HEK293 (cell line): Measurements from ENCODE around the gene SLC37A4.

ENCODE experiments used
- CTCF ChIA-PET: fragments of 350-600 bp; formaldehyde crosslinking; extraction: SDS; loops from one replicate; lab custom pipeline; 2021; ENCODE audit warnings: antibody characterized with exemption; lab: Yijun Ruan, JAX
- POLR2A ChIA-PET: fragments of 300-600 bp; formaldehyde crosslinking; extraction: SDS; loops from one replicate; lab custom pipeline; 2020; ENCODE audit warnings: antibody characterized with exemption, inconsistent platforms; lab: Yijun Ruan, JAX
- H3K27ac ChIP-seq: fragments of 200-500 bp; sonication (Bioruptor generic); 2 replicates; pipeline ENCODE4 v1.5.1; 2014; ENCODE audit warnings: low read depth, low read length, control low read depth, inconsistent platforms; ENCODE audit errors: extremely low read depth
- H3K36me3 ChIP-seq, 2 experiments: fragments of 200-500 bp in 1 of 2; sonication (Bioruptor generic) in 1 of 2; 1 replicate in 1 of 2; 2 replicates in 1 of 2; pipeline ENCODE4 v1.5.1; 2014 to 2017; ENCODE audit warnings: inconsistent platforms in 2 of 2, low read length in 2 of 2; ENCODE audit not compliant: control insufficient read depth in 2 of 2, insufficient read depth in 1 of 2
- H3K4me1 ChIP-seq: fragments of 200-500 bp; sonication (Bioruptor generic); 2 replicates; pipeline ENCODE4 v1.5.1; 2014; ENCODE audit warnings: mild to moderate bottlenecking, low read length, inconsistent platforms; ENCODE audit not compliant: control insufficient read depth, insufficient read depth
- H3K4me3 ChIP-seq: 2 replicates; pipeline ENCODE4 v1.5.1; 2011; ENCODE audit warnings: low read depth, mild to moderate bottlenecking, control low read depth, low read length, moderate library complexity
- H3K9me3 ChIP-seq: fragments of 200-500 bp; sonication (Bioruptor generic); 2 replicates; pipeline ENCODE4 v1.5.1; 2014; ENCODE audit warnings: low read depth, low read length, inconsistent platforms; ENCODE audit not compliant: control insufficient read depth, insufficient read depth
- GLI4 ChIP-seq: fragments of 450-650 bp; formaldehyde crosslinking; IDR thresholded peaks from 2 replicates; pipeline ENCODE4 v1.5.1; 2016; ENCODE audit warnings: missing biosample characterization, missing genetic modification characterization
- GLIS2 ChIP-seq: fragments of 450-650 bp; formaldehyde crosslinking; IDR thresholded peaks from 2 replicates; pipeline ENCODE4 v1.5.1; 2016; ENCODE audit warnings: missing biosample characterization, missing genetic modification characterization
- HOXA7 ChIP-seq: sonication (generic); formaldehyde crosslinking; IDR thresholded peaks from 2 replicates; pipeline ENCODE4 v1.8.1; 2022; ENCODE audit warnings: missing genetic modification reagents, borderline replicate concordance
- KLF1 ChIP-seq: fragments of 450-650 bp; formaldehyde crosslinking; IDR thresholded peaks from 2 replicates; pipeline ENCODE4 v1.5.1; 2016; ENCODE audit warnings: missing biosample characterization, missing genetic modification characterization
- OVOL3 ChIP-seq: fragments of 450-650 bp; formaldehyde crosslinking; IDR thresholded peaks from 2 replicates; pipeline ENCODE4 v1.5.1; 2016; ENCODE audit warnings: missing biosample characterization, missing genetic modification characterization
- ZBTB48 ChIP-seq: fragments of 450-650 bp; formaldehyde crosslinking; IDR thresholded peaks from 2 replicates; pipeline ENCODE4 v1.5.1; 2016; ENCODE audit warnings: missing biosample characterization, missing genetic modification characterization
- ZFHX2 ChIP-seq: fragments of 450-650 bp; formaldehyde crosslinking; conservative IDR thresholded peaks from 2 replicates; pipeline ENCODE4 v1.5.1; 2016; ENCODE audit warnings: missing biosample characterization, missing genetic modification characterization
- ZFP37 ChIP-seq: fragments of 450-650 bp; formaldehyde crosslinking; IDR thresholded peaks from 2 replicates; pipeline ENCODE4 v1.5.1; 2016; ENCODE audit warnings: missing biosample characterization, missing genetic modification characterization
- ZNF121 ChIP-seq: fragments of 450-650 bp; formaldehyde crosslinking; IDR thresholded peaks from 2 replicates; pipeline ENCODE4 v1.5.1; 2016; ENCODE audit warnings: missing biosample characterization, missing genetic modification characterization
- ZNF132 ChIP-seq: fragments of 450-650 bp; formaldehyde crosslinking; IDR thresholded peaks from 2 replicates; pipeline ENCODE4 v1.5.1; 2017; ENCODE audit warnings: missing biosample characterization, missing genetic modification characterization, borderline replicate concordance
- ZNF140 ChIP-seq: fragments of 450-650 bp; formaldehyde crosslinking; IDR thresholded peaks from 2 replicates; pipeline ENCODE4 v1.5.1; 2016; ENCODE audit warnings: missing biosample characterization, missing genetic modification characterization
- ZNF302 ChIP-seq: fragments of 450-650 bp; formaldehyde crosslinking; IDR thresholded peaks from 2 replicates; pipeline ENCODE4 v1.5.1; 2016; ENCODE audit warnings: missing biosample characterization, missing genetic modification characterization, low read depth
- ZNF366 ChIP-seq: fragments of 450-650 bp; formaldehyde crosslinking; conservative IDR thresholded peaks from 2 replicates; pipeline ENCODE4 v1.5.1; 2016; ENCODE audit warnings: missing biosample characterization, missing genetic modification characterization
- ZNF544 ChIP-seq: fragments of 450-650 bp; formaldehyde crosslinking; IDR thresholded peaks from 2 replicates; pipeline ENCODE4 v1.5.0; 2017; ENCODE audit warnings: missing biosample characterization, missing genetic modification characterization
- TF ChIP-seq, protein P1 (sequence below): fragments of 450-650 bp; formaldehyde crosslinking; IDR thresholded peaks from 2 replicates; pipeline ENCODE4 v1.5.1; 2016; ENCODE audit warnings: missing biosample characterization, missing genetic modification characterization
- TF ChIP-seq, protein P2 (sequence below): fragments of 450-650 bp; formaldehyde crosslinking; IDR thresholded peaks from 2 replicates; pipeline ENCODE4 v1.5.1; 2016; ENCODE audit warnings: missing biosample characterization, missing genetic modification characterization
- TF ChIP-seq, protein P3 (sequence below): fragments of 450-650 bp; formaldehyde crosslinking; IDR thresholded peaks from 2 replicates; pipeline ENCODE4 v1.5.1; 2017; ENCODE audit warnings: missing biosample characterization, missing genetic modification characterization
- TF ChIP-seq, protein P4 (sequence below): fragments of 450-650 bp; formaldehyde crosslinking; IDR thresholded peaks from 2 replicates; pipeline ENCODE4 v1.5.1; 2017; ENCODE audit warnings: missing biosample characterization, missing genetic modification characterization
- TF ChIP-seq, protein P5 (sequence below): fragments of 450-650 bp; formaldehyde crosslinking; IDR thresholded peaks from 2 replicates; pipeline ENCODE4 v1.5.1; 2016; ENCODE audit warnings: missing biosample characterization, missing genetic modification characterization
- TF ChIP-seq, protein P6 (sequence below): fragments of 450-650 bp; formaldehyde crosslinking; conservative IDR thresholded peaks from 2 replicates; pipeline ENCODE4 v1.5.1; 2016; ENCODE audit warnings: low read depth, missing biosample characterization, missing genetic modification characterization

SLC37A4 gene

DNA sequence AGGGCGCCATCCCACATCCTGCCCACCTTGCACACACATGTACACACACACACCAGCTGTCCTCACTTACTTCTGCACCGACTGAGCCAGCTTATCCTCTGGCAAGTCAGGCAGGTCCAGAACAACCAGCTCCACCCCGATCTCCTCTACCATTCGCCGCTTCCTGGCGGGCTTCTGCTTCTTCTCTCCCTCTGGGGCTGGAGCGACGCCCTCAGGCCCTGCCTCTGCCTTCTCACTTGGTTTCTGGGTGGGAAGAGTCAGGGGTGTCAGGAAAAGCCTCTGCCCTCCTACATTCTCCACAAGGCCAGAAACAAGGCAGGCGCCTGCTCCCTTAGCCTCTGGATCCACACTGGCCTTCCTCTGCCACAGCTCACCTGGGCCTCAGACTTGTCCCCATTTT is 18.0 kb upstream of the SLC37A4 start:
- POLR2A ChIA-PET, result interaction anchor here (1.0 kb wide), 1 partner anchor 22 kb away, joined by 3 read pairs; no protein-coding TSS in a partner anchor

More for the DNA sequence above, 18.0 kb upstream of the SLC37A4 start:
- no peak overlapping the region for H3K27ac ChIP-seq
- CTCF ChIA-PET, result interaction anchor here (0.8 kb wide), 1 partner anchor 289 kb away, joined by 4 read pairs; no protein-coding TSS in a partner anchor
- H3K4me1 ChIP-seq, result no peaks in the 10 kb centered on the region
- TF ChIP-seq, protein P1, sequence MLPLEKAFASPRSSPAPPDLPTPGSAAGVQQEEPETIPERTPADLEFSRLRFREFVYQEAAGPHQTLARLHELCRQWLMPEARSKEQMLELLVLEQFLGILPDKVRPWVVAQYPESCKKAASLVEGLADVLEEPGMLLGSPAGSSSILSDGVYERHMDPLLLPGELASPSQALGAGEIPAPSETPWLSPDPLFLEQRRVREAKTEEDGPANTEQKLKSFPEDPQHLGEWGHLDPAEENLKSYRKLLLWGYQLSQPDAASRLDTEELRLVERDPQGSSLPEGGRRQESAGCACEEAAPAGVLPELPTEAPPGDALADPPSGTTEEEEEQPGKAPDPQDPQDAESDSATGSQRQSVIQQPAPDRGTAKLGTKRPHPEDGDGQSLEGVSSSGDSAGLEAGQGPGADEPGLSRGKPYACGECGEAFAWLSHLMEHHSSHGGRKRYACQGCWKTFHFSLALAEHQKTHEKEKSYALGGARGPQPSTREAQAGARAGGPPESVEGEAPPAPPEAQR, result no peak
- TF ChIP-seq ZBTB48 (no peak), HOXA7 (CRISPR knock-in tag) (no peak), ZNF544 (tag by site-specific recombination) (no peak), ZNF132 (tag by site-specific recombination) (no peak), GLIS2 (no peak), ZNF121 (tag by site-specific recombination) (no peak), ZFHX2 (tag by site-specific recombination) (no peak), ZNF140 (tag by site-specific recombination) (no peak), ZFP37 (tag by site-specific recombination) (no peak), OVOL3 (tag by site-specific recombination) (no peak), ZNF366 (tag by site-specific recombination) (no peak), ZNF302 (tag by site-specific recombination) (no peak), KLF1 (tag by site-specific recombination) (no peak), GLI4 (tag by site-specific recombination) (no peak)
- TF ChIP-seq, protein P2, sequence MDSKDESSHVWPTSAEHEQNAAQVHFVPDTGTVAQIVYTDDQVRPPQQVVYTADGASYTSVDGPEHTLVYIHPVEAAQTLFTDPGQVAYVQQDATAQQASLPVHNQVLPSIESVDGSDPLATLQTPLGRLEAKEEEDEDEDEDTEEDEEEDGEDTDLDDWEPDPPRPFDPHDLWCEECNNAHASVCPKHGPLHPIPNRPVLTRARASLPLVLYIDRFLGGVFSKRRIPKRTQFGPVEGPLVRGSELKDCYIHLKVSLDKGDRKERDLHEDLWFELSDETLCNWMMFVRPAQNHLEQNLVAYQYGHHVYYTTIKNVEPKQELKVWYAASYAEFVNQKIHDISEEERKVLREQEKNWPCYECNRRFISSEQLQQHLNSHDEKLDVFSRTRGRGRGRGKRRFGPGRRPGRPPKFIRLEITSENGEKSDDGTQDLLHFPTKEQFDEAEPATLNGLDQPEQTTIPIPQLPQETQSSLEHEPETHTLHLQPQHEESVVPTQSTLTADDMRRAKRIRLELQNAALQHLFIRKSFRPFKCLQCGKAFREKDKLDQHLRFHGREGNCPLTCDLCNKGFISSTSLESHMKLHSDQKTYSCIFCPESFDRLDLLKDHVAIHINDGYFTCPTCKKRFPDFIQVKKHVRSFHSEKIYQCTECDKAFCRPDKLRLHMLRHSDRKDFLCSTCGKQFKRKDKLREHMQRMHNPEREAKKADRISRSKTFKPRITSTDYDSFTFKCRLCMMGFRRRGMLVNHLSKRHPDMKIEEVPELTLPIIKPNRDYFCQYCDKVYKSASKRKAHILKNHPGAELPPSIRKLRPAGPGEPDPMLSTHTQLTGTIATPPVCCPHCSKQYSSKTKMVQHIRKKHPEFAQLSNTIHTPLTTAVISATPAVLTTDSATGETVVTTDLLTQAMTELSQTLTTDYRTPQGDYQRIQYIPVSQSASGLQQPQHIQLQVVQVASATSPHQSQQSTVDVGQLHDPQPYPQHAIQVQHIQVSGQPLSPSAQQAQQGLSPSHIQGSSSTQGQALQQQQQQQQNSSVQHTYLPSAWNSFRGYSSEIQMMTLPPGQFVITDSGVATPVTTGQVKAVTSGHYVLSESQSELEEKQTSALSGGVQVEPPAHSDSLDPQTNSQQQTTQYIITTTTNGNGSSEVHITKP (tag by site-specific recombination), result no peak
- TF ChIP-seq, protein P3, sequence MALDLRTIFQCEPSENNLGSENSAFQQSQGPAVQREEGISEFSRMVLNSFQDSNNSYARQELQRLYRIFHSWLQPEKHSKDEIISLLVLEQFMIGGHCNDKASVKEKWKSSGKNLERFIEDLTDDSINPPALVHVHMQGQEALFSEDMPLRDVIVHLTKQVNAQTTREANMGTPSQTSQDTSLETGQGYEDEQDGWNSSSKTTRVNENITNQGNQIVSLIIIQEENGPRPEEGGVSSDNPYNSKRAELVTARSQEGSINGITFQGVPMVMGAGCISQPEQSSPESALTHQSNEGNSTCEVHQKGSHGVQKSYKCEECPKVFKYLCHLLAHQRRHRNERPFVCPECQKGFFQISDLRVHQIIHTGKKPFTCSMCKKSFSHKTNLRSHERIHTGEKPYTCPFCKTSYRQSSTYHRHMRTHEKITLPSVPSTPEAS, result no peak
- TF ChIP-seq, protein P4, sequence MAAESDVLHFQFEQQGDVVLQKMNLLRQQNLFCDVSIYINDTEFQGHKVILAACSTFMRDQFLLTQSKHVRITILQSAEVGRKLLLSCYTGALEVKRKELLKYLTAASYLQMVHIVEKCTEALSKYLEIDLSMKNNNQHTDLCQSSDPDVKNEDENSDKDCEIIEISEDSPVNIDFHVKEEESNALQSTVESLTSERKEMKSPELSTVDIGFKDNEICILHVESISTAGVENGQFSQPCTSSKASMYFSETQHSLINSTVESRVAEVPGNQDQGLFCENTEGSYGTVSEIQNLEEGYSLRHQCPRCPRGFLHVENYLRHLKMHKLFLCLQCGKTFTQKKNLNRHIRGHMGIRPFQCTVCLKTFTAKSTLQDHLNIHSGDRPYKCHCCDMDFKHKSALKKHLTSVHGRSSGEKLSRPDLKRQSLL (tag by site-specific recombination), result no peak
- TF ChIP-seq, protein P5, sequence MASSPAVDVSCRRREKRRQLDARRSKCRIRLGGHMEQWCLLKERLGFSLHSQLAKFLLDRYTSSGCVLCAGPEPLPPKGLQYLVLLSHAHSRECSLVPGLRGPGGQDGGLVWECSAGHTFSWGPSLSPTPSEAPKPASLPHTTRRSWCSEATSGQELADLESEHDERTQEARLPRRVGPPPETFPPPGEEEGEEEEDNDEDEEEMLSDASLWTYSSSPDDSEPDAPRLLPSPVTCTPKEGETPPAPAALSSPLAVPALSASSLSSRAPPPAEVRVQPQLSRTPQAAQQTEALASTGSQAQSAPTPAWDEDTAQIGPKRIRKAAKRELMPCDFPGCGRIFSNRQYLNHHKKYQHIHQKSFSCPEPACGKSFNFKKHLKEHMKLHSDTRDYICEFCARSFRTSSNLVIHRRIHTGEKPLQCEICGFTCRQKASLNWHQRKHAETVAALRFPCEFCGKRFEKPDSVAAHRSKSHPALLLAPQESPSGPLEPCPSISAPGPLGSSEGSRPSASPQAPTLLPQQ (tag by site-specific recombination), result no peak
- TF ChIP-seq, protein P6, sequence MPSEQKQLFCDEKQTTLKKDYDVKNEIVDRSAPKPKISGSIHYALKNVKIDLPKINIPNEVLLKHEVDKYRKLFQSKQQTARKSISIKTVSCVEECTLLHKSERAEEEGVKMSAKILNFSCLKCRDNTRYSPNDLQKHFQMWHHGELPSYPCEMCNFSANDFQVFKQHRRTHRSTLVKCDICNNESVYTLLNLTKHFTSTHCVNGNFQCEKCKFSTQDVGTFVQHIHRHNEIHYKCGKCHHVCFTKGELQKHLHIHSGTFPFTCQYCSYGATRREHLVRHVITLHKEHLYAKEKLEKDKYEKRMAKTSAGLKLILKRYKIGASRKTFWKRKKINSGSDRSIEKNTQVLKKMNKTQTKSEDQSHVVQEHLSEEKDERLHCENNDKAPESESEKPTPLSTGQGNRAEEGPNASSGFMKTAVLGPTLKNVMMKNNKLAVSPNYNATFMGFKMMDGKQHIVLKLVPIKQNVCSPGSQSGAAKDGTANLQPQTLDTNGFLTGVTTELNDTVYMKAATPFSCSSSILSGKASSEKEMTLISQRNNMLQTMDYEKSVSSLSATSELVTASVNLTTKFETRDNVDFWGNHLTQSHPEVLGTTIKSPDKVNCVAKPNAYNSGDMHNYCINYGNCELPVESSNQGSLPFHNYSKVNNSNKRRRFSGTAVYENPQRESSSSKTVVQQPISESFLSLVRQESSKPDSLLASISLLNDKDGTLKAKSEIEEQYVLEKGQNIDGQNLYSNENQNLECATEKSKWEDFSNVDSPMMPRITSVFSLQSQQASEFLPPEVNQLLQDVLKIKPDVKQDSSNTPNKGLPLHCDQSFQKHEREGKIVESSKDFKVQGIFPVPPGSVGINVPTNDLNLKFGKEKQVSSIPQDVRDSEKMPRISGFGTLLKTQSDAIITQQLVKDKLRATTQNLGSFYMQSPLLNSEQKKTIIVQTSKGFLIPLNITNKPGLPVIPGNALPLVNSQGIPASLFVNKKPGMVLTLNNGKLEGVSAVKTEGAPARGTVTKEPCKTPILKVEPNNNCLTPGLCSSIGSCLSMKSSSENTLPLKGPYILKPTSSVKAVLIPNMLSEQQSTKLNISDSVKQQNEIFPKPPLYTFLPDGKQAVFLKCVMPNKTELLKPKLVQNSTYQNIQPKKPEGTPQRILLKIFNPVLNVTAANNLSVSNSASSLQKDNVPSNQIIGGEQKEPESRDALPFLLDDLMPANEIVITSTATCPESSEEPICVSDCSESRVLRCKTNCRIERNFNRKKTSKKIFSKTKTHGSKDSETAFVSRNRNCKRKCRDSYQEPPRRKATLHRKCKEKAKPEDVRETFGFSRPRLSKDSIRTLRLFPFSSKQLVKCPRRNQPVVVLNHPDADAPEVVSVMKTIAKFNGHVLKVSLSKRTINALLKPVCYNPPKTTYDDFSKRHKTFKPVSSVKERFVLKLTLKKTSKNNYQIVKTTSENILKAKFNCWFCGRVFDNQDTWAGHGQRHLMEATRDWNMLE, result no peak
- H3K36me3 ChIP-seq, result peaks cover under 1 to 93% of the 10 kb centered on the region in 2 experiments; a peak in 2 of 3 replicates
- no peak overlapping the region for H3K4me3 ChIP-seq
- H3K9me3 ChIP-seq, result no peaks in the 10 kb centered on the region
